IMR-90 (cell line): Measurements from ENCODE around the gene GLCE. TPM values are rescaled to one million over a fixed set of nuclear protein-coding genes. Genes with fewer than 3 reads are reported as not detected.

Experiments used
- ATAC-seq: fragments of 200-7000 bp; cut with Tn5 transposase; 2 replicates; pipeline ENCODE4 v1.9.1; 2020; ENCODE audit warnings: low read depth, mild to moderate bottlenecking, moderate library complexity
- Bru-seq: library from RNA; stranded (reverse); fragments of 400-500 nt; gene quantifications from one replicate; lab custom pipeline; 2021; lab: Mats Ljungman, UMichigan
- BruChase-seq, 2 experiments: library from RNA; stranded (reverse); fragments of 400-500 nt; gene quantifications; one replicate each; lab custom pipeline; 2021; lab: Mats Ljungman, UMichigan
- BruUV-seq: library from RNA; stranded (reverse); fragments of 400-500 nt; replicated peaks from 2 replicates; lab custom pipeline; 2021; lab: Mats Ljungman, UMichigan
- CTCF ChIA-PET: fragments of 300-600 bp; formaldehyde crosslinking; extraction: SDS; loops from one replicate; lab custom pipeline; 2021; ENCODE audit warnings: antibody characterized with exemption; lab: Yijun Ruan, JAX
- POLR2A ChIA-PET: fragments of 300-600 bp; sonication (Branson Sonifier 250); formaldehyde crosslinking; loops from one replicate; lab custom pipeline; 2022; ENCODE audit warnings: antibody characterized with exemption; ENCODE audit not compliant: unreplicated experiment; lab: Charles Lee
- DNase-seq: peaks from one replicate; pipeline ENCODE4 v3.0.0; 2013
- H2AFZ ChIP-seq: replicated peaks from 2 replicates; pipeline ENCODE3; 2013; ENCODE audit warnings: low read length, mild to moderate bottlenecking; ENCODE audit not compliant: poor library complexity
- H2AK5ac ChIP-seq: 2 replicates; pipeline ENCODE4 v1.6.1; 2013; ENCODE audit warnings: low read depth, low read length, inconsistent platforms
- H2AK9ac ChIP-seq: replicated peaks from 2 replicates; pipeline ENCODE3; 2013; ENCODE audit warnings: mild to moderate bottlenecking, low read depth, low read length, moderate library complexity; ENCODE audit not compliant: poor library complexity
- H2BK120ac ChIP-seq: 2 replicates; pipeline ENCODE4 v1.6.1; 2013; ENCODE audit warnings: low read depth, low read length, inconsistent platforms
- H2BK15ac ChIP-seq: 3 replicates; pipeline ENCODE4 v1.6.1; 2013; ENCODE audit warnings: low read depth, low read length, inconsistent platforms
- H2BK20ac ChIP-seq: 2 replicates; pipeline ENCODE4 v1.6.1; 2013; ENCODE audit warnings: low read depth, mild to moderate bottlenecking, inconsistent platforms, low read length, moderate library complexity
- H2BK5ac ChIP-seq: 2 replicates; pipeline ENCODE4 v1.6.1; 2013; ENCODE audit warnings: mild to moderate bottlenecking, low read depth, low read length, inconsistent platforms; ENCODE audit not compliant: poor library complexity, severe bottlenecking
- H3K14ac ChIP-seq: replicated peaks from 2 replicates; pipeline ENCODE4 v1.6.1; 2013; ENCODE audit warnings: low read depth, low read length, inconsistent platforms
- H3K18ac ChIP-seq: 2 replicates; pipeline ENCODE4 v1.6.1; 2013; ENCODE audit warnings: low read depth, low read length, control low read depth
- H3K23ac ChIP-seq: 2 replicates; pipeline ENCODE4 v1.6.1; 2013; ENCODE audit warnings: low read depth, low read length, inconsistent platforms
- H3K27ac ChIP-seq: 2 replicates; pipeline ENCODE4 v1.5.1; 2013; ENCODE audit warnings: mild to moderate bottlenecking, control low read depth, low read length; ENCODE audit not compliant: insufficient read depth
- H3K27me3 ChIP-seq: 2 replicates; pipeline ENCODE4 v1.6.1; 2013; ENCODE audit warnings: low read length; ENCODE audit not compliant: control insufficient read depth, insufficient read depth
- H3K36me3 ChIP-seq: 2 replicates; pipeline ENCODE4 v1.6.1; 2013; ENCODE audit warnings: low read length, mixed read lengths; ENCODE audit not compliant: control insufficient read depth, insufficient read depth
- H3K4ac ChIP-seq: 2 replicates; pipeline ENCODE4 v1.6.1; 2013; ENCODE audit warnings: low read depth, low read length, inconsistent platforms
- H3K4me1 ChIP-seq: 2 replicates; pipeline ENCODE4 v1.6.1; 2013; ENCODE audit warnings: low read length, mixed read lengths; ENCODE audit not compliant: control insufficient read depth, insufficient read depth
- H3K4me2 ChIP-seq: 2 replicates; pipeline ENCODE4 v1.6.1; 2013; ENCODE audit warnings: low read depth, mild to moderate bottlenecking, control low read depth, low read length, moderate library complexity
- H3K4me3 ChIP-seq: 2 replicates; pipeline ENCODE4 v1.5.1; 2013; ENCODE audit warnings: low read depth, mild to moderate bottlenecking, control low read depth, low read length, moderate library complexity; ENCODE audit not compliant: insufficient read depth
- H3K56ac ChIP-seq: 2 replicates; pipeline ENCODE4 v1.6.1; 2013; ENCODE audit warnings: low read length, inconsistent platforms; ENCODE audit not compliant: insufficient read depth; ENCODE audit errors: extremely low read depth
- H3K79me1 ChIP-seq, 2 experiments: 2 replicates each; pipeline ENCODE4 v1.6.1; 2013; ENCODE audit warnings: low read length in 2 of 2, inconsistent platforms in 1 of 2, low read depth in 1 of 2
- H3K9ac ChIP-seq: 2 replicates; pipeline ENCODE4 v1.6.1; 2013; ENCODE audit warnings: low read depth, low read length, control low read depth
- H3K9me1 ChIP-seq: 2 replicates; pipeline ENCODE4 v1.6.1; 2013; ENCODE audit warnings: low read length, inconsistent platforms; ENCODE audit not compliant: insufficient read depth
- H3K9me3 ChIP-seq: 2 replicates; pipeline ENCODE4 v1.6.1; 2013; ENCODE audit warnings: low read length; ENCODE audit not compliant: control insufficient read depth, insufficient read depth
- H4K20me1 ChIP-seq: 2 replicates; pipeline ENCODE4 v1.6.1; 2013; ENCODE audit warnings: low read length, inconsistent platforms; ENCODE audit not compliant: insufficient read depth
- H4K5ac ChIP-seq: 2 replicates; pipeline ENCODE4 v1.6.1; 2013; ENCODE audit warnings: mild to moderate bottlenecking, low read depth, low read length, control low read depth
- H4K8ac ChIP-seq, 2 experiments: 2 replicates each; pipeline ENCODE4 v1.6.1; 2013; ENCODE audit warnings: low read depth in 2 of 2, low read length in 2 of 2, control low read depth in 1 of 2, inconsistent platforms in 1 of 2
- H4K91ac ChIP-seq: 2 replicates; pipeline ENCODE4 v1.6.1; 2013; ENCODE audit warnings: low read depth, low read length, inconsistent platforms; ENCODE audit not compliant: insufficient read depth
- CTCF ChIP-seq: conservative IDR thresholded peaks from 2 replicates; pipeline ENCODE4 v1.5.1; 2012; ENCODE audit warnings: mild to moderate bottlenecking, low read depth, low read length, improper control_type of control experiment
- FOS ChIP-seq: fragments of 150-350 bp; IDR thresholded peaks from 2 replicates; pipeline ENCODE4 v1.6.1; 2016; ENCODE audit warnings: low read depth, low read length
- MAFK ChIP-seq: IDR thresholded peaks from 2 replicates; pipeline ENCODE4 v1.6.1; 2012; ENCODE audit warnings: low read depth, low read length, improper control_type of control experiment
- MAZ ChIP-seq: IDR thresholded peaks from 2 replicates; pipeline ENCODE4 v1.6.1; 2012; ENCODE audit warnings: low read depth, mild to moderate bottlenecking, low read length, improper control_type of control experiment, moderate library complexity, borderline replicate concordance
- MXI1 ChIP-seq: IDR thresholded peaks from 2 replicates; pipeline ENCODE4 v1.6.1; 2012; ENCODE audit warnings: low read depth, mild to moderate bottlenecking, low read length, moderate library complexity, borderline replicate concordance
- NFE2L2 ChIP-seq: fragments of 150-350 bp; IDR thresholded peaks from 2 replicates; pipeline ENCODE4 v1.6.1; 2016; ENCODE audit warnings: low read depth, mild to moderate bottlenecking, low read length
- POLR2A ChIP-seq: IDR thresholded peaks from 2 replicates; pipeline ENCODE4 v1.6.1; 2012; ENCODE audit warnings: mild to moderate bottlenecking, low read depth, low read length
- RAD21 ChIP-seq: IDR thresholded peaks from 2 replicates; pipeline ENCODE4 v1.6.1; 2012; ENCODE audit warnings: low read length, improper control_type of control experiment
- RFX5 ChIP-seq: IDR thresholded peaks from 2 replicates; pipeline ENCODE4 v1.8.0; 2012; ENCODE audit warnings: low read depth, mild to moderate bottlenecking, low read length, moderate library complexity
- SMC3 ChIP-seq: fragments of 150-350 bp; IDR thresholded peaks from 2 replicates; pipeline ENCODE4 v1.6.1; 2016; ENCODE audit warnings: low read depth, mild to moderate bottlenecking, antibody characterized with exemption, low read length, moderate library complexity
- USF2 ChIP-seq: fragments of 150-350 bp; IDR thresholded peaks from 2 replicates; pipeline ENCODE4 v1.6.1; 2017; ENCODE audit warnings: mild to moderate bottlenecking, antibody characterized with exemption, low read length, low read depth
- WGBS, 2 experiments: methylation state at CpG; one replicate each; pipeline versions ENCODE4 v1.1.5 to v1.1.7; 2013; ENCODE audit warnings: missing lambda C conversion rate in 2 of 2; ENCODE audit not compliant: insufficient read length in 1 of 2; ENCODE audit errors: extremely low coverage in 2 of 2; 5-methylcytosine and 5-hydroxymethylcytosine counted together
- dilution Hi-C: fragments of 300-500 bp; cut with HindIII; formaldehyde crosslinking; loops from one replicate; pipeline ENCODE4 v1.14.3; 2018; ENCODE audit warnings: low sequenced_read_pairs; ENCODE audit not compliant: unreplicated experiment
- in situ Hi-C: fragments of 300-500 bp; cut with MboI; formaldehyde crosslinking; loops from 3 replicates; pipeline ENCODE4 v1.14.3; 2019; ENCODE audit warnings: low sequenced_read_pairs, inconsistent platforms, mixed read lengths
- intact Hi-C: fragments of 100-400 bp; cut with micrococcal nuclease; formaldehyde crosslinking; loops from 2 replicates; pipeline ENCODE4 v1.10.0; 2022
- long read RNA-seq: library from polyadenylated mRNA; unstranded; transcript quantifications from one replicate; pipeline ENCODE4 v2.0.0, GENCODE V29; 2021; ENCODE audit not compliant: unreplicated experiment
- polyA plus RNA-seq, 3 experiments: library from polyadenylated mRNA; depleted of rRNA; stranded (reverse); fragments of >200 nt; gene quantifications; 2 replicates each; pipeline ENCODE4 v1.2.3, GENCODE V29; 2012; ENCODE audit warnings: low replicate concordance in 1 of 3
- total RNA-seq: library from RNA; depleted of rRNA; stranded (reverse); fragments of >200 nt; gene quantifications from 2 replicates; pipeline ENCODE4 v1.2.3, GENCODE V29; 2012; rRNA removed

Gene GLCE
- 29.6 and 38.0 TPM in 2 replicates for total RNA-seq
- polyA plus RNA-seq (2012; rRNA removed): 14.1 and 15.3 TPM in 2 replicates
- 4.0 and 5.7 TPM in 2 replicates for polyA plus RNA-seq (2012; cell fraction: cytosol; rRNA removed)
- polyA plus RNA-seq (2012; cell fraction: nucleus; rRNA removed; ENCODE audit: low replicate concordance): 1.5 and 12.9 TPM in 2 replicates
- percentile 69 among the genes with signal in this experiment for Bru-seq, nascent RNA
- percentile 71 among the genes with signal in this experiment for BruChase-seq, experiment 1, labeled RNA remaining after a 6-hour chase
- percentile 67 among the genes with signal in this experiment for BruChase-seq, experiment 2, labeled RNA remaining after a 2-hour chase
- long read RNA-seq, full-length matches to known transcripts: 41 of 48 reads
- long read RNA-seq, partial matches to known transcripts: 1 of 48 reads
- long read RNA-seq, other reads (novel, unspliced or antisense): 6 of 48 reads

- ChIA-PET POLR2A (interaction anchor here (0.9 kb wide), 1 partner anchor 27 kb away, joined by 4 read pairs; no protein-coding TSS in a partner anchor), CTCF (interaction anchor here (0.6 to 1.8 kb wide), 4 partner anchors 17 to 62 kb away, joined by 3 to 4 read pairs (median 3); no protein-coding TSS in a partner anchor)
- peak; percentile 98 for ATAC-seq
- Histone ChIP-seq H3K18ac (peak within 1 kb of the TSS; percentile 42), H3K4me3 (peak within 1 kb of the TSS; percentile 84), H3K4ac (peak within 1 kb of the TSS; percentile 86), H3K79me1 (peaks cover 7 to 33% of the 10 kb centered on the region in 2 experiments; a peak in 3 of 4 replicates), H3K4me1 (peaks cover 2% of the 10 kb centered on the region; the same call in 1 of the 2 replicates), H4K20me1 (0 out of 2 replicates have a peak, but pooled peaks cover 5% of the 10 kb centered on the region), H2AFZ (peak within 1 kb of the TSS; percentile 94), H2BK5ac (peak within 1 kb of the TSS; percentile 67), H4K5ac (peak within 1 kb of the TSS; percentile 66), H3K36me3 (no peaks in the 10 kb centered on the region), H3K56ac (peak within 1 kb of the TSS; percentile 24; the same call in 1 of the 2 replicates), H3K23ac (peak within 1 kb of the TSS; percentile 63), H2BK15ac (peak within 1 kb of the TSS; percentile 73; the same call in 2 of the 3 replicates), H2AK5ac (no peak within 1 kb of the TSS), H3K9ac (peak within 1 kb of the TSS; percentile 86), H4K91ac (peak within 1 kb of the TSS; percentile 77), H3K9me3 (no peaks in the 10 kb centered on the region), H2BK120ac (peak within 1 kb of the TSS; percentile 63), H3K27me3 (no peaks in the 10 kb centered on the region), H3K4me2 (peak within 1 kb of the TSS; percentile 92), H3K27ac (peak within 1 kb of the TSS; percentile 87), H2BK20ac (0 out of 2 replicates have a peak within 1 kb of the TSS, but pooled peaks have one; percentile 19), H3K14ac (peak within 1 kb of the TSS; percentile 88), H3K9me1 (peaks cover 3% of the 10 kb centered on the region), H4K8ac (peak within 1 kb of the TSS; percentile 90 to 99), H2AK9ac (peak within 1 kb of the TSS; percentile 86)
- intact Hi-C loops: loop anchor here (2.0 to 10.0 kb wide), 4 partner anchors 52 to 294 kb away; partner anchors contain the start of gene RPLP1
- TF ChIP-seq FOS (no peak), SMC3 (no peak), USF2 (no peak), RAD21 (peak; percentile 19; the same call in 1 of the 2 replicates), MXI1 (peak; percentile 64; the same call in 1 of the 2 replicates), POLR2A (peak; percentile 92), MAFK (no peak), RFX5 (no peak), NFE2L2 (no peak), CTCF (no peak), MAZ (peak; percentile 86; the same call in 1 of the 2 replicates)
- dilution Hi-C loops: no loop called here
- peak; percentile 95 for DNase-seq
- in situ Hi-C loops: no loop called here
- BruUV-seq: no TSS peak
- 0% methylated on average over 24 of the region's 76 CpGs; no CpG with 5 or more reads in 1 of the 2 experiments for WGBS, 2 experiments
These were observed at the start of gene GLCE for GRCh38 chr15:69160141-69160993. GLCE (plus strand) TSS chr15:69160635; CDS start chr15:69255807, 95,172 bp downstream.
